Fibroblast of the conjunctiva (primary cell): Measurements from ENCODE around the gene ANO6.
"Not testable (repeated sequence)": the region's sequence is repeated elsewhere in the genome, so short reads cannot be mapped to it uniquely, and the experiment has no call there.

Experiments
- DNase-seq: peaks from one replicate; pipeline ENCODE4 v3.0.0-alpha.2; 2010; ENCODE audit warnings: low read depth

The ANO6 gene

GRCh38 chr12:45309836-45310626 is 94.1 kb downstream of the ANO6 start:
- no peak for DNase-seq

GRCh38 chr12:45310627-45310968 is 94.7 kb downstream of the ANO6 start:
- no peak for DNase-seq

- DNase-seq: no peak
Observed at GRCh38 chr12:45312012-45312411, 96.1 kb downstream of the ANO6 start.

GRCh38 chr12:45314770-45315169 is 98.9 kb downstream of the ANO6 start:
- DNase-seq: no peak

DNA sequence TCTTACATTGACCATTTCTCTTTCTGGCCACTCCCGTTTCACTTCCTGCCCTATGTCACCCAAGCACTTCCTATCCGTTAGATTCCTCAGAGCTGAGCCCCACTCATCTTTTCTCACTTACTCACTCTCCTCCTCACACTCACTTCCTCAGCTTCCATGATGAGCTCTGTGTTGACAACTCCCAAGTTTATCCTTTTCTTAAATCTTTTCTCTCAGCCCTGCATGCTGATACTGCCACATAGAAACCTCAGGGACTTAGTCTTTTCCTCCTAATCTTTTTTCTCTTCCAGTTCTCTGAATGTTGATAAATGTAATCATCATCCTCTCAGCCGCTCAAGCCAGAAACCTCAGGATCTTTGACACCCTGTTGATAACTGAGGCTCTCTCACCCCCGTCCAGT is 99.6 kb downstream of the ANO6 start:
- DNase-seq: no peak

GRCh38 chr12:45317261-45317660 is 101.4 kb downstream of the ANO6 start:
- not testable (repeated sequence) for DNase-seq

- DNase-seq: no peak
Observed at GRCh38 chr12:45322810-45323209, 106.9 kb downstream of the ANO6 start.

GRCh38 chr12:45324391-45324790 is 108.5 kb downstream of the ANO6 start:
- no peak for DNase-seq

DNA sequence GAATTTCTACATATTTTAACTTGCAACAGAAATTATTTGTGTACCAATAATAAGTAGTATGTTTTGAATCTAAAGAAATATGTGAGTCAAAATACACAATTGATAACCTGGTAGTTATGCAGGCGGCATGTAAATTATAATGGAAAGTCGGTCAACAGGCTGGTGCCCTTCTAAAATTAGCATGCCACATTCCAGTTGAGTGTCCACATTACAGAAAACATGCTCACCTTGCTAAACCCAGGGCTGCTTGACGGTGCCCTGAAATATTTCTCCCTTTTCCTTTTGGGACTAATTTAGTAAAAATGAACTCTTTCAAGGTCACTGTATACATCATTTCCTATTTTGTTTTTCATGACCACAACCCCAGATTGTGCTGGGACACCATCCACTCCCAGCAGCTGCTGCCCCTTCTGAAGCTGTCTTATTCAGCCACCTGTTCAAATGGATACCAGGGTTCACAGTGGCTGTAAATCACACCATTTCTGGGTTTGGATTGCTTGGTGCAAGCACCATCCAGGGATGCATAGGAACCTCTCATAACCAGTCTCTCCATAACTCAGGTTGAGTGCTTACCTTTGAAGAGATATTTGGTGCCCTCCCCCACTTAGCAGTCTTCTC is 110.6 kb downstream of the ANO6 start:
- DNase-seq: no peak

DNA sequence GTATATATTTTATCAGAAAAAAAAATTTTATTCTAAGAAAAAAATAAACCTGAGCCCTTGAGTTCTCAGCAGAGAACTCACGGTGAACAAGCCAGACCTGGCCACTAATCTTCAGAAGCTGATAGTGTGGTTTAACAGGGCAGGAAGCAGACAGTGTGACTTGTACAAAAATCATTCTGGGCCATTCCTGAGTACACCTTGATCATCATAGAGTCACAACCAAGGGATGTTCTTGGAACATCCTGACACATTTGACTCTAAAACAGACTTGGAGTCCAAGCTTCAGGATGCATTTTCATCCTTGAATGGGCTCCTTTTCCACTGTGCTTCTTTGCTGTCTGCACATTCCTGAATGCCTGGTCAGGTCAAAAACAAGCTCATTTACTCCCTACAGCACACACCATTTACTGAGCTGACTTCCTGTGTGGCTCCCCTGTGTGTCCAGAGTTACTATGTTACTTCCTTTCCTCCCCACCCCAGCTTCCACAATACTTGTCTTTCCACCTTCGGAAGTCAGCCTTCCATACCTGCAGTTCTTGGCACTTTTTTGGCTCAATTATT is 112.0 kb downstream of the ANO6 start:
- DNase-seq: no peak

- DNase-seq: no peak
Observed at GRCh38 chr12:45329238-45329637, 113.3 kb downstream of the ANO6 start.

DNA sequence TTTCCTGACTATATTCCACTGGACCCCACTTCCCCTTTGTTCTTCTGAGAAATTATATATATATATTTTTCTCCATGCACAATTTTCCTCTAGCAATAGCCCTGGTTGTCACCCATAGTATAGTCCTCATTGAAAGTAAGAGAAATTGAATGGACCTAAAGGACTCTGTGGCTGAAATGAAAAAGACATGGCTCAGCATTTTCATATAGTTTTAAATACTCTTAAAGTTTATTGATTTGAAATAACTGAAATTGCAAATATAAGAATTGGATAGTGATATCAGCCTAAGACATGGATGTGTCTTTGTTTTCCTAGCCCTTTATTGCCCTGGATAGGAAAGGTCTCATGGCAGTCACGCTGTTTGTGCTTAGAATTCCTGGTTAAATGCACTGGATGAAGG is 113.8 kb downstream of the ANO6 start:
- no peak for DNase-seq

DNA sequence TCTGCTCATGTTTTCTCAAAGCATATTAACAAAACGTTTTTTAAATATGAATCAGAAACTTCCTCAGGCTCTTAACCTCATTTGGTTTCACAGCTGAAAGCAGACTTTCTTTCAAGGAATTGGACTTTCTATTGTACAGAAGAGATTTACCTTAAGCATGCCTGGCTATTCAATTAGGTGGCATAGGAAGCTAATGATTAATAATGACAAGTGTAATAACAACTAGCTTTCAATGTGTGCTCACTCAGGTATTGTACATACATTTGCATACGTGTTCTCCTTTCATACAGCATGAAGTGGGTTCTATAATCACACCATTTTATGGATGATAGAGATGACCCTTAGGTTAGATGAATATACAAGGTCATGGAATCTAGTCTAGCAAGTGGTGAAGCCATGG is 115.7 kb downstream of the ANO6 start:
- no peak for DNase-seq

- no peak for DNase-seq
Observed at GRCh38 chr12:45334396-45334795, 118.5 kb downstream of the ANO6 start.

DNA sequence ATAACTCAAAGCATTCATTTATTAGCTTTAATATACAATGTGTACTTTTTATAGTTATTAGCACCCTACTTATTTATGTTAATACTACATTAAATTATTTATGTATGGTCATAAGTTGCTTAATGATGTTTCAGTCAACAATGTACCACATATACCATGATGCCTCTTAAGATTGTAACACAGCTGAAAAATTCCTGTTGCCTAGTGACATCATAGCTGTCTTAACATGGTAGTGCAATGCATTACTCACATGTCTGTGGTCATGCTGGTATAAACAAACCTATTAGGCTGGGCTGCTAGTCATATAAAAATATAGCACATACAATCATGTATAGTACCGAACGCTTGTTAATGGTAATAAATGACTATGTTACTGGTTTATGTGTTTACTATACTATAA is 120.4 kb downstream of the ANO6 start:
- DNase-seq: peak; percentile 86

DNA sequence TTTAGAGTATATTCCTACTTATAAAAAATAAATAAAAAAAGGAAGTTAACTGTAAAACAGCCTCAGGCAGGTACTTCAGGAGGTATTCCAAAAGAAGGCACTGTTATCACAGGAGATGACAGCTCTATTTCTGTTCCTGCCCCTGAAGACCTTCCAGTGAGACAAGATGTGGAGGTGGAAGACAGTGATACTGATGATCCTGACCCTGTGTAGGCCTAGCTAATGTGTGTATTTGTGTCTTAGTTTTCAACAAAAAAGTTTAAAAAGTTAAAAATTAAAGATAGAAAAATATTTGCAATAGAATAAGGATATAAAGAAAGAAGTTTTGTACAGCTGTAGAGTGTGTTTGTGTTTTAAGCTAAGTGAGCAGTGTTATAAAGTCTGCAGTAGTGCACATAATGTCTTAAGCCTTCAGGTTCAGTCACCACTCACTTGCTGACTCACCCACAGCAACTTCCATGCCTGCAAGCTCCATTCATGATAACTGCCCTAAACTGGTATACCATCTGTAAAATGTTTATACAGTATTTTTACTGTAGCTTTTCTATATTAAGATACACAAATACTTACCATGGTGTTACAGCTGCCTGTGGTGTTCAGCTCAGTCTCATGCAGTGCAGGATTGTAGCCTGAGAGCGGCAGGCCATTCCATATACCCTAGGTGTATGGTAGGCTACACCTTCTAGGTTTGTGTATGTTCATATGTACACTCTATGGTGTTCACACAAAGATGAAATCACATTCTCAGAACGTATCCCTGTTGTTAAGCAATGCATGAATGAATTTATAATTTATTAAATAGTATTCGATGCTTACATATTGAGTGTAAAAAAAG is 121.1 kb downstream of the ANO6 start:
- DNase-seq: peak; percentile 66

DNA sequence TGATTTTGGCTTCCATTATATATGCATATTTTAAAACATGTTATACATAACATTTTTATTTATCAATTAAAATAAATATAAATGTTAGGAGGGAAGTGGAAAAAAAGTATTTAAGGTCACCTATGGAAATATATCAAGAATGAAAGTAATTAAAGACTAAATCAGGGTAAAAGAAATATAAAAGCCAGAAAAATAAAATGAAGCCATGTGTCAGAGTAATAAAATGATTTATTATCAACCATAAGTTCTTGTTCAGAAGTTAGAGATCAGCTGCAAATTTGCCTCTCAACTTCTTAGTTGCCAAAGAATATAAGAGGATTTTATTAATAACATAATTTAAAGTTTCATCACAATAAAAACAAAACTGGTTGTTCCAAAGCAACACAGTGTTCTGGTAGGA is 121.9 kb downstream of the ANO6 start:
- DNase-seq: no peak

DNA sequence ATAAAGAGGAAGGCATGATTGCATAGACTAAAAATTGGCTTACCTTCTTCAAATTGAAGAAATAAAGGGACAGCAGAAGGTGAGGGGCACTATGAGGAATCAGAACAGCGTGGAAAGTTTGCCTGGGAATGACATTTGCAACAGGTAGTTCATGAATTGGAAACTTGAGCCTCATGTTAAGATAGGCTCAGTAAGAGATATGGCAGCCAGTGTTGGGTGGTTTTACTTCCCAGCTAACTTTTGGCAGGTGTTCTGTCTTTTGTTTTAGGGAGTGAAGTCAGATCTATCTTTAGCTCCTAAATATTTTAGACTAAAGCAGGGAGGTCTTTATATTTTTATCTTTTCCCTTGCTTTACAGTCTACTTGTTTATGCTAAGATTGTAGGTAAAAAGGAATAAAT is 122.4 kb downstream of the ANO6 start:
- no peak for DNase-seq

GRCh38 chr12:45339035-45339434 is 123.1 kb downstream of the ANO6 start:
- DNase-seq: no peak

- DNase-seq: no peak
Observed at GRCh38 chr12:45342171-45342570, 126.3 kb downstream of the ANO6 start.

DNA sequence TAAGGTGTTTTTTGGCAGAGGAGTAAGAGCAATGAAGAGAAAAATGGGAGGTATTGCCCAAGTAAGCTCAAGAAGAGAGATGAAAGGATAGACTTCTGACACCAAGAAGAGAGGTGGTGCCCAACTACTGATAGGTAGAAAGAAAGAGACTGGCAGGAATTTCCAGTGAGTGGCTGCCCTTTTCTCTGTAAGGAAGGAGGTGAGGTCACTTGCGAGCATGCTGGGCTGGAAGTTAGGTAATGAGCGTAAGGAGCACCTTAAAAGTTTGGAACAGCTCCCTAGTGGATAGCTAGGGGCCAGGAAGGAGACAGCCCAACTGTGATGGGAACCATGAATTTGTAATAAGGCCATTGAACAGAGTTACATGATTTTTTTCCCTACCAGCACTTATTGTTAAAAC is 127.0 kb downstream of the ANO6 start:
- DNase-seq: no peak

DNA sequence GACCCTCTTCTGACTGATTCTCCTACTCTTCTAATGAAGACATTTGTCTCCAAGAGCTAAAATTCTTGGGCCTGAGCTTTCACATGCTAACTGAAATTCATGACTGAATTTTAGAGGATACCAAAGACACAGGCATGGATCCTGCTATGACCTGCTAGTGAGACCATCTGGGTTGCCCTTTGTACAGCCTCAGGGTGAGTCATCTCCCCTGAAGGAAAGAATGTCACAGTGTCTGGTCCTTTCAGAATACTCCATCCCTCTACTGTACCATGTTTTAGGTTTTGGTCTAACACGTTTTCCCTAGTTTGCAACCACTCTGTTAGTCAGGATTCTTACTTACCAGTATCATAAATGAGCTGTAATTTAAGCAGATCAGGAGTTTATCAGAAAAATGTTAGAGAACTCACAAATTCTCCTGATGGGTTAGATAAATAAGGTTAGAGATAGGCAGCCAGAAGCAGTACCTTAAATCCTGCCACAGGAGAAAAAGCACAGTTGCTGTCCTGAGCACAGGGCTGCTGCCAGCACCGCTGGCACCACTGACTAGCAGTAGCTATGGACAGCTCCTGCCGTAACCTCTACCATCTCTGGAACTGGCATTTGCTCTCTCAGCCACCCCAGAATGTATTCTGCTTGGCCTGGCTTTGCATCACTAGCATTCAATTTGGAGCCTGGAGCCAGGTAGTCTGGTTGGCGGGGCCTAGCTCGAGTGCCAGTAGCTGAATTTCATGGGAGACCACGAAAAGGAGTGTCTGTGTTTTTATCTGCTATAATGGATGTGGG is 127.6 kb downstream of the ANO6 start:
- no peak for DNase-seq
